IMR-90 (cell line): Measurements from ENCODE around the gene DYRK3. TPM values are rescaled to one million over a fixed set of nuclear protein-coding genes. Genes with fewer than 3 reads are reported as not detected.

ENCODE experiments used
- ATAC-seq: fragments of 200-7000 bp; cut with Tn5 transposase; 2 replicates; pipeline ENCODE4 v1.9.1; 2020; ENCODE audit warnings: low read depth, mild to moderate bottlenecking, moderate library complexity
- BruUV-seq: library from RNA; stranded (reverse); fragments of 400-500 nt; replicated peaks from 2 replicates; lab custom pipeline; 2021; lab: Mats Ljungman, UMichigan
- CTCF ChIA-PET: fragments of 300-600 bp; formaldehyde crosslinking; extraction: SDS; loops from one replicate; lab custom pipeline; 2021; ENCODE audit warnings: antibody characterized with exemption; lab: Yijun Ruan, JAX
- POLR2A ChIA-PET: fragments of 300-600 bp; sonication (Branson Sonifier 250); formaldehyde crosslinking; loops from one replicate; lab custom pipeline; 2022; ENCODE audit warnings: antibody characterized with exemption; ENCODE audit not compliant: unreplicated experiment; lab: Charles Lee
- DNase-seq: peaks from one replicate; pipeline ENCODE4 v3.0.0; 2013
- H2AFZ ChIP-seq: replicated peaks from 2 replicates; pipeline ENCODE3; 2013; ENCODE audit warnings: low read length, mild to moderate bottlenecking; ENCODE audit not compliant: poor library complexity
- H2AK5ac ChIP-seq: 2 replicates; pipeline ENCODE4 v1.6.1; 2013; ENCODE audit warnings: low read depth, low read length, inconsistent platforms
- H2AK9ac ChIP-seq: replicated peaks from 2 replicates; pipeline ENCODE3; 2013; ENCODE audit warnings: mild to moderate bottlenecking, low read depth, low read length, moderate library complexity; ENCODE audit not compliant: poor library complexity
- H2BK120ac ChIP-seq: 2 replicates; pipeline ENCODE4 v1.6.1; 2013; ENCODE audit warnings: low read depth, low read length, inconsistent platforms
- H2BK15ac ChIP-seq: 3 replicates; pipeline ENCODE4 v1.6.1; 2013; ENCODE audit warnings: low read depth, low read length, inconsistent platforms
- H2BK20ac ChIP-seq: 2 replicates; pipeline ENCODE4 v1.6.1; 2013; ENCODE audit warnings: low read depth, mild to moderate bottlenecking, inconsistent platforms, low read length, moderate library complexity
- H2BK5ac ChIP-seq: 2 replicates; pipeline ENCODE4 v1.6.1; 2013; ENCODE audit warnings: mild to moderate bottlenecking, low read depth, low read length, inconsistent platforms; ENCODE audit not compliant: poor library complexity, severe bottlenecking
- H3K14ac ChIP-seq: replicated peaks from 2 replicates; pipeline ENCODE4 v1.6.1; 2013; ENCODE audit warnings: low read depth, low read length, inconsistent platforms
- H3K18ac ChIP-seq: 2 replicates; pipeline ENCODE4 v1.6.1; 2013; ENCODE audit warnings: low read depth, low read length, control low read depth
- H3K23ac ChIP-seq: 2 replicates; pipeline ENCODE4 v1.6.1; 2013; ENCODE audit warnings: low read depth, low read length, inconsistent platforms
- H3K27ac ChIP-seq: 2 replicates; pipeline ENCODE4 v1.5.1; 2013; ENCODE audit warnings: mild to moderate bottlenecking, control low read depth, low read length; ENCODE audit not compliant: insufficient read depth
- H3K27me3 ChIP-seq: 2 replicates; pipeline ENCODE4 v1.6.1; 2013; ENCODE audit warnings: low read length; ENCODE audit not compliant: control insufficient read depth, insufficient read depth
- H3K36me3 ChIP-seq: 2 replicates; pipeline ENCODE4 v1.6.1; 2013; ENCODE audit warnings: low read length, mixed read lengths; ENCODE audit not compliant: control insufficient read depth, insufficient read depth
- H3K4ac ChIP-seq: 2 replicates; pipeline ENCODE4 v1.6.1; 2013; ENCODE audit warnings: low read depth, low read length, inconsistent platforms
- H3K4me1 ChIP-seq: 2 replicates; pipeline ENCODE4 v1.6.1; 2013; ENCODE audit warnings: low read length, mixed read lengths; ENCODE audit not compliant: control insufficient read depth, insufficient read depth
- H3K4me2 ChIP-seq: 2 replicates; pipeline ENCODE4 v1.6.1; 2013; ENCODE audit warnings: low read depth, mild to moderate bottlenecking, control low read depth, low read length, moderate library complexity
- H3K4me3 ChIP-seq: 2 replicates; pipeline ENCODE4 v1.5.1; 2013; ENCODE audit warnings: low read depth, mild to moderate bottlenecking, control low read depth, low read length, moderate library complexity; ENCODE audit not compliant: insufficient read depth
- H3K56ac ChIP-seq: 2 replicates; pipeline ENCODE4 v1.6.1; 2013; ENCODE audit warnings: low read length, inconsistent platforms; ENCODE audit not compliant: insufficient read depth; ENCODE audit errors: extremely low read depth
- H3K79me1 ChIP-seq, 2 experiments: 2 replicates each; pipeline ENCODE4 v1.6.1; 2013; ENCODE audit warnings: low read length in 2 of 2, inconsistent platforms in 1 of 2, low read depth in 1 of 2
- H3K9ac ChIP-seq: 2 replicates; pipeline ENCODE4 v1.6.1; 2013; ENCODE audit warnings: low read depth, low read length, control low read depth
- H3K9me1 ChIP-seq: 2 replicates; pipeline ENCODE4 v1.6.1; 2013; ENCODE audit warnings: low read length, inconsistent platforms; ENCODE audit not compliant: insufficient read depth
- H3K9me3 ChIP-seq: 2 replicates; pipeline ENCODE4 v1.6.1; 2013; ENCODE audit warnings: low read length; ENCODE audit not compliant: control insufficient read depth, insufficient read depth
- H4K20me1 ChIP-seq: 2 replicates; pipeline ENCODE4 v1.6.1; 2013; ENCODE audit warnings: low read length, inconsistent platforms; ENCODE audit not compliant: insufficient read depth
- H4K5ac ChIP-seq: 2 replicates; pipeline ENCODE4 v1.6.1; 2013; ENCODE audit warnings: mild to moderate bottlenecking, low read depth, low read length, control low read depth
- H4K8ac ChIP-seq, 2 experiments: 2 replicates each; pipeline ENCODE4 v1.6.1; 2013; ENCODE audit warnings: low read depth in 2 of 2, low read length in 2 of 2, control low read depth in 1 of 2, inconsistent platforms in 1 of 2
- H4K91ac ChIP-seq: 2 replicates; pipeline ENCODE4 v1.6.1; 2013; ENCODE audit warnings: low read depth, low read length, inconsistent platforms; ENCODE audit not compliant: insufficient read depth
- CEBPB ChIP-seq: IDR thresholded peaks from 2 replicates; pipeline ENCODE4 v1.6.1; 2012; ENCODE audit warnings: low read depth, low read length, improper control_type of control experiment
- CHD1 ChIP-seq: IDR thresholded peaks from 2 replicates; pipeline ENCODE4 v1.6.1; 2012; ENCODE audit warnings: low read depth, low read length, improper control_type of control experiment
- FOS ChIP-seq: fragments of 150-350 bp; IDR thresholded peaks from 2 replicates; pipeline ENCODE4 v1.6.1; 2016; ENCODE audit warnings: low read depth, low read length
- MAFK ChIP-seq: IDR thresholded peaks from 2 replicates; pipeline ENCODE4 v1.6.1; 2012; ENCODE audit warnings: low read depth, low read length, improper control_type of control experiment
- MAZ ChIP-seq: IDR thresholded peaks from 2 replicates; pipeline ENCODE4 v1.6.1; 2012; ENCODE audit warnings: low read depth, mild to moderate bottlenecking, low read length, improper control_type of control experiment, moderate library complexity, borderline replicate concordance
- MXI1 ChIP-seq: IDR thresholded peaks from 2 replicates; pipeline ENCODE4 v1.6.1; 2012; ENCODE audit warnings: low read depth, mild to moderate bottlenecking, low read length, moderate library complexity, borderline replicate concordance
- NFE2L2 ChIP-seq: fragments of 150-350 bp; IDR thresholded peaks from 2 replicates; pipeline ENCODE4 v1.6.1; 2016; ENCODE audit warnings: low read depth, mild to moderate bottlenecking, low read length
- POLR2A ChIP-seq: IDR thresholded peaks from 2 replicates; pipeline ENCODE4 v1.6.1; 2012; ENCODE audit warnings: mild to moderate bottlenecking, low read depth, low read length
- RAD21 ChIP-seq: IDR thresholded peaks from 2 replicates; pipeline ENCODE4 v1.6.1; 2012; ENCODE audit warnings: low read length, improper control_type of control experiment
- RFX5 ChIP-seq: IDR thresholded peaks from 2 replicates; pipeline ENCODE4 v1.8.0; 2012; ENCODE audit warnings: low read depth, mild to moderate bottlenecking, low read length, moderate library complexity
- SMC3 ChIP-seq: fragments of 150-350 bp; IDR thresholded peaks from 2 replicates; pipeline ENCODE4 v1.6.1; 2016; ENCODE audit warnings: low read depth, mild to moderate bottlenecking, antibody characterized with exemption, low read length, moderate library complexity
- WGBS, 2 experiments: methylation state at CpG; one replicate each; pipeline versions ENCODE4 v1.1.5 to v1.1.7; 2013; ENCODE audit warnings: missing lambda C conversion rate in 2 of 2; ENCODE audit not compliant: insufficient read length in 1 of 2; ENCODE audit errors: extremely low coverage in 2 of 2; 5-methylcytosine and 5-hydroxymethylcytosine counted together
- dilution Hi-C: fragments of 300-500 bp; cut with HindIII; formaldehyde crosslinking; loops from one replicate; pipeline ENCODE4 v1.14.3; 2018; ENCODE audit warnings: low sequenced_read_pairs; ENCODE audit not compliant: unreplicated experiment
- in situ Hi-C: fragments of 300-500 bp; cut with MboI; formaldehyde crosslinking; loops from 3 replicates; pipeline ENCODE4 v1.14.3; 2019; ENCODE audit warnings: low sequenced_read_pairs, inconsistent platforms, mixed read lengths
- intact Hi-C: fragments of 100-400 bp; cut with micrococcal nuclease; formaldehyde crosslinking; loops from 2 replicates; pipeline ENCODE4 v1.10.0; 2022
- polyA plus RNA-seq, 3 experiments: library from polyadenylated mRNA; depleted of rRNA; stranded (reverse); fragments of >200 nt; gene quantifications; 2 replicates each; pipeline ENCODE4 v1.2.3, GENCODE V29; 2012; ENCODE audit warnings: low replicate concordance in 1 of 3
- total RNA-seq: library from RNA; depleted of rRNA; stranded (reverse); fragments of >200 nt; gene quantifications from 2 replicates; pipeline ENCODE4 v1.2.3, GENCODE V29; 2012
- TF ChIP-seq, protein P1 (sequence below): conservative IDR thresholded peaks from 2 replicates; pipeline ENCODE4 v1.5.1; 2012; ENCODE audit warnings: mild to moderate bottlenecking, low read depth, low read length, improper control_type of control experiment
- TF ChIP-seq, protein P2 (sequence below): fragments of 150-350 bp; IDR thresholded peaks from 2 replicates; pipeline ENCODE4 v1.6.1; 2017; ENCODE audit warnings: mild to moderate bottlenecking, antibody characterized with exemption, low read length, low read depth
- TF ChIP-seq, protein P3 (sequence below): fragments of 150-350 bp; IDR thresholded peaks from 2 replicates; pipeline ENCODE4 v1.6.1; 2016; ENCODE audit warnings: low read depth, mild to moderate bottlenecking, low read length, moderate library complexity, borderline replicate concordance

DYRK3 gene
- total and polyA plus RNA-seq, 2 of the 4 experiments (the other 2 are of a cell fraction), result 5.5 to 22.0 TPM

DNA sequence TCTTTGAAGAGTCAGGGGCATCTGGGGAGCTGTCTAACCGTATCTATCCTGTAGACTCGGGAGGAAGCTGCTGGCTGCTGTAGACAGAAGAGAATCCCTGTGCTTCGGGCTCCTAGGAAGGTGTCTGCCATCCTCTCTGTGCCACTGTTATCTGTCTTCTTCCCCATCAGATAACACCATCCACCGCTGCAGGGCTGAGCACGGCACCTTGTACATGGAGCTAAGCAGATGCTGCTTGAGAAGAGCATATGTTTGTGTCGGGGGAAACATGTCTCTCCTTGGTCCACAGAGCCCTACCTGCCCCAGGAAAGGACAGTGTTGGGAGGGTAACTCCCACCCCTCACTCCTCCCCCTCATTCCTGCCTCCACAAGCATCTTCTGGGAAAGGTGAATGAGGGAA lies 48.0 kb downstream of the DYRK3 start:
- Histone ChIP-seq H2BK5ac (no peak overlapping the region), H4K91ac (no peak overlapping the region), H2AK9ac (no peak overlapping the region), H2BK20ac (no peak overlapping the region), H3K4me1 (peaks cover 12% of the 10 kb centered on the region), H3K14ac (no peak overlapping the region), H3K9me3 (no peaks in the 10 kb centered on the region), H3K36me3 (no peaks in the 10 kb centered on the region), H3K79me1 (peaks cover 0 to 25% of the 10 kb centered on the region in 2 experiments; a peak in 2 of 4 replicates), H4K20me1 (peaks cover 28% of the 10 kb centered on the region), H2BK120ac (no peak overlapping the region), H3K9me1 (peaks cover 7% of the 10 kb centered on the region; the same call in 1 of the 2 replicates), H3K27ac (no peak overlapping the region), H2AFZ (no peak overlapping the region), H3K9ac (no peak overlapping the region), H3K4me2 (no peak overlapping the region), H3K18ac (no peak overlapping the region), H3K4ac (no peak overlapping the region), H2BK15ac (no peak overlapping the region), H4K5ac (no peak overlapping the region), H4K8ac (no peak overlapping the region), H3K27me3 (no peaks in the 10 kb centered on the region; the same call in 1 of the 2 replicates), H3K4me3 (no peak overlapping the region), H3K23ac (no peak overlapping the region), H3K56ac (no peak overlapping the region), H2AK5ac (peak overlapping the region; percentile 16; the same call in 1 of the 2 replicates)
- TF ChIP-seq CHD1 (no peak), RAD21 (no peak), MAFK (no peak), POLR2A (no peak), MXI1 (no peak), RFX5 (no peak), CEBPB (no peak), SMC3 (no peak), FOS (no peak), MAZ (no peak), NFE2L2 (no peak)
- TF ChIP-seq, protein P1, sequence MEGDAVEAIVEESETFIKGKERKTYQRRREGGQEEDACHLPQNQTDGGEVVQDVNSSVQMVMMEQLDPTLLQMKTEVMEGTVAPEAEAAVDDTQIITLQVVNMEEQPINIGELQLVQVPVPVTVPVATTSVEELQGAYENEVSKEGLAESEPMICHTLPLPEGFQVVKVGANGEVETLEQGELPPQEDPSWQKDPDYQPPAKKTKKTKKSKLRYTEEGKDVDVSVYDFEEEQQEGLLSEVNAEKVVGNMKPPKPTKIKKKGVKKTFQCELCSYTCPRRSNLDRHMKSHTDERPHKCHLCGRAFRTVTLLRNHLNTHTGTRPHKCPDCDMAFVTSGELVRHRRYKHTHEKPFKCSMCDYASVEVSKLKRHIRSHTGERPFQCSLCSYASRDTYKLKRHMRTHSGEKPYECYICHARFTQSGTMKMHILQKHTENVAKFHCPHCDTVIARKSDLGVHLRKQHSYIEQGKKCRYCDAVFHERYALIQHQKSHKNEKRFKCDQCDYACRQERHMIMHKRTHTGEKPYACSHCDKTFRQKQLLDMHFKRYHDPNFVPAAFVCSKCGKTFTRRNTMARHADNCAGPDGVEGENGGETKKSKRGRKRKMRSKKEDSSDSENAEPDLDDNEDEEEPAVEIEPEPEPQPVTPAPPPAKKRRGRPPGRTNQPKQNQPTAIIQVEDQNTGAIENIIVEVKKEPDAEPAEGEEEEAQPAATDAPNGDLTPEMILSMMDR, result no peak
- TF ChIP-seq, protein P2, sequence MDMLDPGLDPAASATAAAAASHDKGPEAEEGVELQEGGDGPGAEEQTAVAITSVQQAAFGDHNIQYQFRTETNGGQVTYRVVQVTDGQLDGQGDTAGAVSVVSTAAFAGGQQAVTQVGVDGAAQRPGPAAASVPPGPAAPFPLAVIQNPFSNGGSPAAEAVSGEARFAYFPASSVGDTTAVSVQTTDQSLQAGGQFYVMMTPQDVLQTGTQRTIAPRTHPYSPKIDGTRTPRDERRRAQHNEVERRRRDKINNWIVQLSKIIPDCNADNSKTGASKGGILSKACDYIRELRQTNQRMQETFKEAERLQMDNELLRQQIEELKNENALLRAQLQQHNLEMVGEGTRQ, result no peak
- TF ChIP-seq, protein P3, sequence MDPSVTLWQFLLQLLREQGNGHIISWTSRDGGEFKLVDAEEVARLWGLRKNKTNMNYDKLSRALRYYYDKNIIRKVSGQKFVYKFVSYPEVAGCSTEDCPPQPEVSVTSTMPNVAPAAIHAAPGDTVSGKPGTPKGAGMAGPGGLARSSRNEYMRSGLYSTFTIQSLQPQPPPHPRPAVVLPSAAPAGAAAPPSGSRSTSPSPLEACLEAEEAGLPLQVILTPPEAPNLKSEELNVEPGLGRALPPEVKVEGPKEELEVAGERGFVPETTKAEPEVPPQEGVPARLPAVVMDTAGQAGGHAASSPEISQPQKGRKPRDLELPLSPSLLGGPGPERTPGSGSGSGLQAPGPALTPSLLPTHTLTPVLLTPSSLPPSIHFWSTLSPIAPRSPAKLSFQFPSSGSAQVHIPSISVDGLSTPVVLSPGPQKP, result no peak
- dilution Hi-C loops (no loop called here), intact Hi-C loops (no loop called here), in situ Hi-C loops (no loop called here)
- ATAC-seq, result no peak
- no TSS peak for BruUV-seq
- no CpG with 5 or more reads among the region's 6 CpGs for WGBS, 2 experiments
- ChIA-PET POLR2A (no interaction called here), CTCF (no interaction called here)
- DNase-seq, result no peak
